Liver (tissue), 3 donors: ENCODE data around the gene RAP1GAP2.

Experiments
- RAD21 ChIP-seq, 2 donors: IDR thresholded peaks; 2 replicates each; pipeline ENCODE4 v1.6.1; 2016; ENCODE audit warnings: antibody characterized with exemption in 2 of 2, mild to moderate bottlenecking in 2 of 2
- SP1 ChIP-seq: IDR thresholded peaks from 2 replicates; pipeline ENCODE4 v1.6.1; 2018; ENCODE audit warnings: antibody characterized with exemption, mild to moderate bottlenecking
- TAF1 ChIP-seq: conservative IDR thresholded peaks from 2 replicates; pipeline ENCODE4 v1.6.1; 2016; ENCODE audit warnings: antibody characterized with exemption, mild to moderate bottlenecking
- YY1 ChIP-seq: IDR thresholded peaks from 2 replicates; pipeline ENCODE4 v1.6.1; 2016; ENCODE audit warnings: antibody characterized with exemption, mild to moderate bottlenecking
- TF ChIP-seq, protein P1 (sequence below): fragments of 150-350 bp; IDR thresholded peaks from 2 replicates; pipeline ENCODE4 v1.5.1; 2017; ENCODE audit warnings: improper control_type of control experiment, low read depth, low read length; ENCODE audit not compliant: missing input control
- TF ChIP-seq, protein P2 (sequence below): IDR thresholded peaks from 2 replicates; pipeline ENCODE4 v1.6.1; 2016; ENCODE audit warnings: antibody characterized with exemption
- donor health status: healthy.
- donor health status: healthy.

DNA sequence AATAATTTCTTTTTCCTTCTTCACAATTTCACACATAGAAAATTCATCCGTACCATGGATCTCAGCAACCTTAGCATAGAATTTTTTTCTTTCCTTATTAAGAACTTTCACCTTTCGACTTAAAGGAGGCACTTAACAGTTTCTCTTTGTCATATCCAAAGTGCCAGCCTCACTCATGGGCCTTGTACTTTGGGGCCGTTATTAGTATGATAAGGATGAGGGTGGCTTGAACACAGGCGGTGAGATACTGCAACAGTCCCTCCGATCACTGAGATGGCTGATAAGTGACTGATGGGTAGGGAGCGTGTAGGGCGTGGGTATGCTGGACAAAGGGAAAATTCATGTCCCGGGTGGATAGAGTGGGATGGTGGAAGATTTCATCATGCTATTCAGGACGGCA, 181.9 kb downstream of the RAP1GAP2 start:
- no peak for TF ChIP-seq TAF1
- no peak for TF ChIP-seq YY1
- TF ChIP-seq, protein P1, sequence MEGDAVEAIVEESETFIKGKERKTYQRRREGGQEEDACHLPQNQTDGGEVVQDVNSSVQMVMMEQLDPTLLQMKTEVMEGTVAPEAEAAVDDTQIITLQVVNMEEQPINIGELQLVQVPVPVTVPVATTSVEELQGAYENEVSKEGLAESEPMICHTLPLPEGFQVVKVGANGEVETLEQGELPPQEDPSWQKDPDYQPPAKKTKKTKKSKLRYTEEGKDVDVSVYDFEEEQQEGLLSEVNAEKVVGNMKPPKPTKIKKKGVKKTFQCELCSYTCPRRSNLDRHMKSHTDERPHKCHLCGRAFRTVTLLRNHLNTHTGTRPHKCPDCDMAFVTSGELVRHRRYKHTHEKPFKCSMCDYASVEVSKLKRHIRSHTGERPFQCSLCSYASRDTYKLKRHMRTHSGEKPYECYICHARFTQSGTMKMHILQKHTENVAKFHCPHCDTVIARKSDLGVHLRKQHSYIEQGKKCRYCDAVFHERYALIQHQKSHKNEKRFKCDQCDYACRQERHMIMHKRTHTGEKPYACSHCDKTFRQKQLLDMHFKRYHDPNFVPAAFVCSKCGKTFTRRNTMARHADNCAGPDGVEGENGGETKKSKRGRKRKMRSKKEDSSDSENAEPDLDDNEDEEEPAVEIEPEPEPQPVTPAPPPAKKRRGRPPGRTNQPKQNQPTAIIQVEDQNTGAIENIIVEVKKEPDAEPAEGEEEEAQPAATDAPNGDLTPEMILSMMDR: no peak
- no peak for TF ChIP-seq SP1
- TF ChIP-seq RAD21 (IDR thresholded peaks at IDR 0.05): no peak
- TF ChIP-seq, protein P2, sequence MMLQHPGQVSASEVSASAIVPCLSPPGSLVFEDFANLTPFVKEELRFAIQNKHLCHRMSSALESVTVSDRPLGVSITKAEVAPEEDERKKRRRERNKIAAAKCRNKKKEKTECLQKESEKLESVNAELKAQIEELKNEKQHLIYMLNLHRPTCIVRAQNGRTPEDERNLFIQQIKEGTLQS: no peak
